MCF 10A (cell line): ENCODE data around the gene CST7. TPM values are rescaled to one million over a fixed set of nuclear protein-coding genes. Genes with fewer than 3 reads are reported as not detected.

Experiments used
- BruUV-seq: library from RNA; stranded (reverse); fragments of 400-500 nt; replicated peaks from 2 replicates; lab custom pipeline; 2021; lab: Mats Ljungman, UMichigan
- CTCF ChIA-PET: fragments of 300-600 bp; sonication (Branson Sonifier 250); formaldehyde crosslinking; extraction: SDS; loops from one replicate; lab custom pipeline; 2021; ENCODE audit warnings: antibody characterized with exemption, inconsistent platforms; lab: Yijun Ruan, JAX
- POLR2A ChIA-PET: fragments of 300-600, 350-650 bp; sonication (Branson Sonifier 250); formaldehyde crosslinking; extraction: SDS; loops from one replicate; lab custom pipeline; 2020; ENCODE audit warnings: antibody characterized with exemption, inconsistent platforms; lab: Yijun Ruan, JAX
- DNase-seq: peaks from one replicate; pipeline ENCODE4 v3.0.0-alpha.2; 2018; ENCODE audit not compliant: unreplicated experiment
- H3K27ac Mint-ChIP-seq: one replicate; pipeline ENCODE4 v1.8.0; 2022; ENCODE audit warnings: mild to moderate bottlenecking, low read depth, mixed read lengths; ENCODE audit not compliant: unreplicated experiment
- H3K27me3 Mint-ChIP-seq: one replicate; pipeline ENCODE4 v1.8.0; 2022; ENCODE audit warnings: mixed read lengths; ENCODE audit not compliant: insufficient read depth, unreplicated experiment
- H3K36me3 Mint-ChIP-seq: one replicate; pipeline ENCODE4 v1.8.0; 2022; ENCODE audit warnings: mild to moderate bottlenecking, moderate library complexity, mixed read lengths; ENCODE audit not compliant: insufficient read depth, unreplicated experiment
- H3K4me1 Mint-ChIP-seq: one replicate; pipeline ENCODE4 v1.8.0; 2022; ENCODE audit warnings: mixed read lengths; ENCODE audit not compliant: insufficient read depth, unreplicated experiment
- H3K4me3 Mint-ChIP-seq: one replicate; pipeline ENCODE4 v1.8.0; 2022; ENCODE audit warnings: mild to moderate bottlenecking, moderate library complexity, mixed read lengths; ENCODE audit not compliant: unreplicated experiment
- H3K9me3 Mint-ChIP-seq: one replicate; pipeline ENCODE4 v1.8.0; 2022; ENCODE audit warnings: mixed read lengths; ENCODE audit not compliant: unreplicated experiment
- CTCF ChIP-seq: fragments of 200-600 bp; IDR thresholded peaks from one replicate; pipeline ENCODE4 v1.8.0; 2022; ENCODE audit warnings: antibody characterized with exemption, mild to moderate bottlenecking; ENCODE audit not compliant: unreplicated experiment
- intact Hi-C: fragments of 100-400 bp; cut with micrococcal nuclease; formaldehyde crosslinking; loops from 2 replicates; pipeline ENCODE4 v1.14.1; 2022
- total RNA-seq: library from RNA; stranded (reverse); gene quantifications from 2 replicates; pipeline ENCODE4 v1.2.3, GENCODE V29; 2022

The CST7 gene
- total RNA-seq, 1 experiment from 2014 or later: not detected

GRCh38 chr20:25005220-25005619 lies 56.2 kb downstream of the CST7 start:
- Mint-ChIP-seq H3K4me1 (peaks cover 6% of the 10 kb centered on the region), H3K27me3 (peaks cover 6% of the 10 kb centered on the region), H3K27ac (no peak overlapping the region), H3K36me3 (peaks cover 14% of the 10 kb centered on the region), H3K9me3 (peaks cover 8% of the 10 kb centered on the region), H3K4me3 (no peak overlapping the region)
- no peak for TF ChIP-seq CTCF
- no peak for DNase-seq
- CTCF ChIA-PET: interaction anchor here (0.7 to 2.8 kb wide), 6 partner anchors 10 to 174 kb away, joined by 3 to 13 read pairs (median 4); partner anchors contain the start of gene VSX1
- BruUV-seq: no TSS peak
- intact Hi-C loops: no loop called here
- POLR2A ChIA-PET: interaction anchor here (1.4 to 2.5 kb wide), 4 partner anchors 12 to 34 kb away, joined by 3 to 14 read pairs (median 5); no protein-coding TSS in a partner anchor

DNA sequence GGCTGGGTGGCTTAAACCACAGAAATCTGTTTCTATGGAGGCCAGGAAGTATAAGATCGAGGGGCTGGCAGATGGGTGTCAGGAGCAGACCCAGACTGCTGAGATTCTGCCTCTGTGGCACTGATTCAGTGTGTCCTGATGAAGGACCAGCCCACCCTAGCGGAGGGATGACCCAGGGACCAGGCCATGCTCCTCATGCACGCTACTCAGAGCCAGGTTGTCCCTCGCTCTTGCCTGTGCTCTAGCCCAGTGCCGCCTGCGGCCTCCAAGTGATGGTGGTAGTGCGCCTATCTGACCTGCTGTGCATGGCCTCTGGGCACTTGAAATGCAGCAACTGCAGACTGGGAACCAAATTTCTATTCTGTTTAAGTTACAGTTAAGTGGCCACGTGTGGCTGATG lies 56.6 kb downstream of the CST7 start:
- Mint-ChIP-seq H3K27ac (no peak overlapping the region), H3K36me3 (peaks cover 10% of the 10 kb centered on the region), H3K27me3 (peaks cover 11% of the 10 kb centered on the region), H3K4me3 (no peak overlapping the region), H3K9me3 (peaks cover 8% of the 10 kb centered on the region), H3K4me1 (peaks cover 1% of the 10 kb centered on the region)
- no peak for TF ChIP-seq CTCF
- no TSS peak for BruUV-seq
- ChIA-PET POLR2A (interaction anchor here (2.5 kb wide), 1 partner anchor 11 kb away, joined by 14 read pairs; no protein-coding TSS in a partner anchor), CTCF (interaction anchor here (0.7 to 2.8 kb wide), 4 partner anchors 10 to 174 kb away, joined by 3 to 13 read pairs (median 4); partner anchors contain the start of gene VSX1)
- intact Hi-C loops: no loop called here
- DNase-seq: no peak

GRCh38 chr20:25006431-25007167 lies 57.5 kb downstream of the CST7 start:
- peaks cover 11% of the 10 kb centered on the region for H3K27me3 Mint-ChIP-seq
- H3K9me3 Mint-ChIP-seq: peaks cover 8% of the 10 kb centered on the region
- ChIA-PET CTCF (interaction anchor here (0.7 to 3.5 kb wide), 5 partner anchors 13 to 392 kb away, joined by 3 to 19 read pairs (median 4); no protein-coding TSS in a partner anchor), POLR2A (interaction anchor here (0.6 to 1.6 kb wide), 3 partner anchors 11 to 70 kb away, joined by 3 to 4 read pairs (median 3); no protein-coding TSS in a partner anchor)
- H3K4me1 Mint-ChIP-seq: no peaks in the 10 kb centered on the region
- peaks cover 6% of the 10 kb centered on the region for H3K36me3 Mint-ChIP-seq
- peak overlapping the region; percentile 35 for H3K27ac Mint-ChIP-seq
- BruUV-seq: no TSS peak
- intact Hi-C loops: no loop called here
- no peak overlapping the region for H3K4me3 Mint-ChIP-seq
- no peak for DNase-seq
- no peak for TF ChIP-seq CTCF
